Colon (tissue), 2 donors: ENCODE measurements around the gene MYO1B.

Experiments used
- FAIRE-seq: peaks from 2 replicates; lab custom pipeline; 2012; peaks lifted over from hg19 to GRCh38; lab: Jason Lieb, UNC
- donor health status: control.
- donor health status: control.

Gene MYO1B

GRCh38 chr2:191245046-191245868 is at the start of gene MYO1B:
Gene MYO1B, plus strand, starts transcription at chr2:191245404. Its CDS starts 31,492 bp downstream, at chr2:191276896.
- no peak for FAIRE-seq

- no peak for FAIRE-seq
Measured at GRCh38 chr2:191197096-191197495, 48.1 kb upstream of the MYO1B start.

GRCh38 chr2:191198271-191198670 is 46.9 kb upstream of the MYO1B start:
- FAIRE-seq: no peak

GRCh38 chr2:191199929-191200512 is 45.2 kb upstream of the MYO1B start:
- FAIRE-seq: no peak

DNA sequence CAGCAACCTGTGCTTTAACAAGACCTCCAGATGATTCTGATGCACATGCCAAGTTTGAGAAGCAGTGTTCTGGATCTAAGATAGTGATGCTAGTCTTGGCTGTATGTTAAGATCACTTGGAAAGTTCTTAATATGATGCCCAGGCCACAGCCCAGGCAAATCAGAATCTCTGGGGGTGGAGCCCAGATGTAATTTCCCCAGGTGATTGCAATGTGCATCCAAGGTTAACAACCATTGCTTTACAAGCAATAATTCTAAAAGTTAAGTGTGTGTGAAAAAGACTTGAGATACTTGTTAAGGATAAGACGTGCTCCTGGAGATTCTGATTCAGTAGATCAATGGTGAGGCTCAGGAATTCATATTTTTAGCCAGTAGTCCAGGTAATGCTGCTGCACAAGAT is 44.3 kb upstream of the MYO1B start:
- FAIRE-seq: no peak

GRCh38 chr2:191202209-191202721 is 42.9 kb upstream of the MYO1B start:
- no peak for FAIRE-seq

- no peak for FAIRE-seq
Measured at GRCh38 chr2:191202881-191203397, 42.3 kb upstream of the MYO1B start.

DNA sequence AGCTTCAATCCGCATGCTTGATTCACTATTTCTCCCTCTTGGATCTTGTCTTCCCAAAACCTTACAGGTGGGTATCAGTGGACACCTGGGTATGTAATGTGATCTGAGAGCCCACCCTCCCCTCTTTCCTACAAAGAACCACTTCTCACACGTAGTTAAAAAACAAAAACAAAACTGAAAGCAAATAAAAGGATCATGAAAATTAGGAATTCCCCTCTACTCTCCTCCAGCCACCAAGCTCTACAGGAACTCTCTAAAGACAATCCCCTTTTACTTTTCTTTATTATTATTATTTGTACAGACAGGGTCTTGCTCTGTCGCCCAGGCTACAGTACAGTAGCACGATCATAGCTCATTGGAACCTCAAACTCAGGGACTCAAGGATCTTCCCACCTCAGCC is 40.8 kb upstream of the MYO1B start:
- no peak for FAIRE-seq

DNA sequence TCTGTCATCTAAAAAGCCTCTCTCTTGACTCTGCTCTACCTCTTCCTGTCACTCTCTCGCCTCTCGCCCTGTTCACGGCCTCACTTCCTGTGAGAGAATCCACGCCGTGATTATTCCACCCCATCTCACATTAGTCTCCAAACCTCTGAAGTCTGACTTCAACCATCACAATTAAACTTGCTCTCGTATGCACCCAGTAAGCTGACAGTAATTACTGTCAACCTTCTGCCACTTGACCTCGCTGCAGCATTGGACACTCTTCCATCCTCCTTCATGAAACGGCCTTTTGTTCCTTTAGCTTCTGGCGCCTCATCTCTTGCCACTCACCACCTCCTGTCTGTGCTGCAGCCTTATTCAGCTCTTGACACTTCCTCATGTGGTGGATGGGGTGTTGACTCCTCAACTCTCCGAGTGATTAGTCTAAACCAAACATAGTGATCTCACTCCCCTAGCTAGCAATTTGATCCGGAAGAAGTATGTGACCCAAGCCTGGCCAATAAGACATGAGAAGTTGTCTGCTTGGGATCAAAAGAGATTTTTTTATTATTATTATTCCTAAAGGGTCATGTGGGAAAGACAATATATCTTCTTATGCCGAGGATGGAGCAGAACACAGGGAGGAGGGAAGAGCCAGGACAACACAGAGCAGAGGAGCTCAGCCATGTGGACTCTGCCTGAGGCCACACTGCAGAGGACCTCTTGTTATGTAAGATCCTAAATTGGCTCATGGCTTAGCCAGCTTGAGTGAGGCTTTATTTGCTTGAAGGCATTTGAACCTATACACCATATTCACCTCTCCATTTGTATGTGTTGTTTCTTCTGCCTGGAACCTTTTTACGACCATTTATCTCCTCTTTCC is 38.4 kb upstream of the MYO1B start:
- FAIRE-seq: no peak

DNA sequence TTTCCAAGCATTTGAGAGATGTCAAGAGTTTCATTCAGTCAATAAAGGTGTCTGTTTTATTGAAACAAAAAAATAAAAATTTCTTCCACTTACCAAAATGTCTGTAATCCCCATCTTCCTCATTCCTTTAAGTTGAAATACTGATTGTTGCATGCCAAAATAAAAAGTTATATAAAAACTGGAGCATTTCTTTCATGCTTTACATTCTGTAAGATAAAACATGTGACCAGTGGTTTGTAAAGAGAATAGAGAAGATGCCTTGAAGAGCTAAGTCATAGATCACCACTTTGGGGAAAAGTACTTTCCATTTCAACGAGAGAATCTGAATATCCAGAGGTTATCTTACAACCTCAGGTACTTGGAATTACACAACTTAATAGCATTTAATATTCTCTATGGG is 35.9 kb upstream of the MYO1B start:
- FAIRE-seq: no peak

DNA sequence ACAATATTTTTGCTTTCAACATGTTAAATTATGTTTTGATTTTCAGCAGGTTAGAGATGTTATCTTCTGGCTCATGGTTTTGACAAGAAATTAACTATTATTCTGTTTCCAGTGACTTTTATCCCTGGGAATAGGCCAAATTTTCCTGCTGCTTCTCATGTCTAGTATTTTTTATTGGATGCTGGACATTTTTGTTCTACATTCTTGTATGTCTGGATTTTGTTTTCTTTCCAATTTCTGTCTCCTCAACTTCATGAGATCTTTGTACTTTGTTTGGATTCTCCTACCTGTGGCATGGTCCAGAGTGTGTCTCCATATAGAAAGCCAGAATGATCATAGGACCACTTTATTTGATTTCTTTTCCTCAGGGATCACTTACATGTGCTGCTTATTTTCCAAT is 33.1 kb upstream of the MYO1B start:
- no peak for FAIRE-seq

DNA sequence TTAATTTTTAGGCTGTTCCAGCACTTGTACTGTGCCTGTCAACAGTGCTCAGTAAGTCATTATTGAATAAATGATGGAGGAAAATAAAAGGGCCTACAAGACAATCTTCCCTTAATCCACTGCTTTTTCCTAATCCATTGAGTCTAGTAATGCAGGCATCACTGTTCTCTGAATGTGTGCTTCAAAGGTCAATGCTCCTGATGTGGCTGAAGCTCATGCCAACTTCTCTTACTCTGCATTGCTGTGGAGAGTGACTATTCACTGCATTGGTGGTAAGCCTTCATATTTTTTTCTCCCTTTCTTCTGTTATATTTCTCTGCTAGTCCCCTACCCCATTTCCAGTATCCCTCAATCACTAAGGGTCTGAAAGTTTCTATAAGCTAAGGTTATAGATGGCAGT is 31.9 kb upstream of the MYO1B start:
- no peak for FAIRE-seq

DNA sequence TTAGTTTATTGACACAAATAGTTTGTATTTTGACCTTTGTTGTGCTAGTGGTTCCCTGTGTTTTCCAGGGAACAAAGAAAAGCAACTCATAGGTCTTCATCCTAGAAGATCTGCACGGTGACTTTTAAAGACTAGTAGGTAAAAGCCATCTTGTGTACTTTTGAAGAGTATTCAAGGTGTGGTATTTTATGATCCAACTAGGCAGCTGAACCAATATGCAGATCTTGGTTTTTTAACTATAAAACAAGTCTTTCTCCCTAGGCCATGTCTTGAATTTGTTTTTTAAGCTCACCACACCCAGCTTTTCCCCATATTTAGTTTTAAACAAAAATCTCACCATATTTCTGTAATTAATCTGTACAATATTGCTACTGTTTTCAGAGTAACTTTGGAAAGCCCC is 30.0 kb upstream of the MYO1B start:
- FAIRE-seq: no peak

DNA sequence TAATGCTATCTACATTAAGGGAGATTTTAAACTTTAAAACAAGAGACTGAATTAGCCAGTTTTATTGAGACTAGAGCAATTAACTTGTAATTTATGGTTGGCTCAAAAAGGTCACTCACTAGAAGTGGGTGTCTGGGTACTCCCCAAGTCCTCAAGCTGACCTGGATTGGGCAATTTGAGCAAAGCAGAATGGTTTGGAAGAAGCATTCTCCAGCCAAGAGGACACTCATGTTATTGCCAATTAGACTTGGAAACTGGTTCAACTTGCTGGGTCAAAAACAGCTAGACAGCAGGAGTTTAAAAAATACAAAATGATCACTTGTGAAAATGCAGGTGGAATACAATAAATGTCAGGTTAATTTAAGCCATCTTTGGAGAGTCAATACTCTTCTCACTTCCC is 29.5 kb upstream of the MYO1B start:
- FAIRE-seq: no peak

- no peak for FAIRE-seq
Measured at GRCh38 chr2:191217580-191217979, 27.6 kb upstream of the MYO1B start.

- FAIRE-seq: no peak
Measured at GRCh38 chr2:191218292-191218898, 26.8 kb upstream of the MYO1B start.

DNA sequence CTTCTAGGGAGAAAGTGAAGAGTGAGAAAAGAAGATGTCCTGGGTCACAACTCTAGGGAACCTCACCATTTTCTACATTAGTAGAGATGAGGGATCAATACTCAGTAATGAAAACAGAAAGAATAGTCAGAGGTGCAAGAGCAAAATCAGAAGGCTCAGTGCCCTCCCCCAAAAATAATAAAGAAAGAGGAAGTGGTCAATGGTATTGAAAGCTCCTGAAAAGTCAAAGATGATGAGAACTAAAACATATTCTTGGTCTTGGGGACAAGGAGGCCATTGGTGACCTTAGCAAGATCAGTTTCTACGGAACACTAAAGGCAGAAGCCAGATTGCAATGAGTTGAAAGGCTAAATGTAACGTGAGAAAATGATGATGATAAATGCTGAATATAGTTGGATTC is 24.5 kb upstream of the MYO1B start:
- no peak for FAIRE-seq

- FAIRE-seq: no peak
Measured at GRCh38 chr2:191221666-191222065, 23.5 kb upstream of the MYO1B start.

DNA sequence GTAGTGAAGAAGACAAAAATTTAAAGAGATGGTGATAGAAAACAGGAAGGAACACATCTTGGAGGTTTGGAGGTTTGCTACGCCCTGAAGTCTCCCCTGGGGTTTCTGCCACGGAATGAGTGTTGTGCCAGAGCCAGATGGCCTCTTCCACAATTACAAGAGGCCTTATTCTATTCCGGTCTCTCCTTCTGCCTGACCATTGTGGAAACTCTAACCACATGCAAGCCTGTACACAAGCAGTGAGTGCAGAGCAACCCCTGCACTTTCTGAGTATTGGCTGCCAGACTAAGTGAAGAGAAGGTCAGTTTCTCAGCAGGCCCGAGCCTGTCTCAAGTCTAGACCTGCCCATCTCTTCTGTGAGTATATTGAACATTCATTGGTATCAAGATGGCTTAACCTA is 22.7 kb upstream of the MYO1B start:
- FAIRE-seq: no peak

- FAIRE-seq: no peak
Measured at GRCh38 chr2:191222952-191223351, 22.3 kb upstream of the MYO1B start.

- no peak for FAIRE-seq
Measured at GRCh38 chr2:191225126-191225525, 20.1 kb upstream of the MYO1B start.

GRCh38 chr2:191225690-191226089 is 19.5 kb upstream of the MYO1B start:
- no peak for FAIRE-seq
